Stimulated activated CD4-positive, alpha-beta T cell treated with anti-CD3 and anti-CD28 coated beads, Interleukin-12 subunit alpha, Interleukin-12 subunit beta, amount 100 ng/mL, for 48 hours (primary cell): Measurements from ENCODE around the gene LCLAT1.
"Not testable (repeated sequence)": the region's sequence is repeated elsewhere in the genome, so short reads cannot be mapped to it uniquely, and the experiment has no call there.

Experiments
- DNase-seq, 3 donors: peaks; one replicate each; pipeline ENCODE4 v3.0.0-alpha.2; 2020; ENCODE audit warnings: low read depth in 2 of 3, low spot score in 1 of 3

LCLAT1 gene

DNA sequence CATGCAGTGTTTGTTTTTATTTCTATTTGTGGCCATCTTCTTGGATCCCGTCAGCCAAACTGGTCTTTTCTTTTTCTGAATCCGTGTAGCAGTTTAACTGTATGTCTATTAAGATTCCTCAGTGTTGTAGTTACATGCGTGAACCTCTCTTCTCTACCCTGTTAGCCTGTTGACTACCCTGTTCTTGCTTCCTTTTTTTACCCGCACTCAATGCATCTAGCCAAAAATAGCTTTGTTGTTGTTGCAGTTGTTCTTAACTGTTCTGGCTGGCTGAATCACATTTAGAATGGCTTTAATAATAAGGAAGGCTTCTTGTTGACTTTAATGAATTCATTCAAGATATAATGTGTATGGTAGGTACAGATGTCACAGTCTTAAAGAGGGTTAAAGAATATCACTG lies 137.1 kb downstream of the LCLAT1 start:
- DNase-seq: no peak

DNA sequence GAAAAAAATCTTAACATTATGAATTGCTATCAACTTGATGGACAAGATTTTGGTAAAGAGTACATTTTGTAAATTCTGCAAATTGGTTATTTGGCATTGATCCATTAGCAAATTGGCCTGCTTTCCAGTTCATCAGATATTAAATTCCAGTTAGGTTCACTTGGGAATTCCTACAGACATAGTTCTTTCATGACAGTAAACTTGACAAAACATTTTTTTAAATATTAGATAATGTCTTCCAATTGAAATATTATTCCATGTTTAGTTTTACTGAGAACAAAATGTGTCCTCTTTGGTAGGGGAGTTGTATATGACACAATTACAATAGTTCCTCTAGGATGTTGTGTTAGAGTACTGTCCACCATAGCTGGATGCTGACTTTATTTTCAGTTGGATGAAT lies 141.9 kb downstream of the LCLAT1 start:
- DNase-seq: no peak

DNA sequence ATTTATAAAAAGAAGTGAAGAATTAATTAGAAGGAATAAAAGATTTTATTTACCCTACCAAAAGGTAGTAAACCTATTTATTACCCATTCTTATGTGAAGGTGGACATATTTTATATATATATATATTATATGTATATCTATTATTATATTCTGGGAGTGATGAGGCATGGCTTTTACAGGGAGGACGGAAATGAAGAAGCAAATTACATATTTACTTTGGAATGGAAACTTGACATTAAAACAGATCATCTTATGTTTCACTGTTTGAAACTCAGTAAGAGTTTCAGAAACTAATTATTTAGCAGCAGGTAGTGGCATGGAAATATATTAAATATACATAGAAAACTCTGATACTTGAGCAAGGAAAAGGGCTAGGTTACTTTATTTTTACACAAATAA lies 143.4 kb downstream of the LCLAT1 start:
- DNase-seq: no peak

DNA sequence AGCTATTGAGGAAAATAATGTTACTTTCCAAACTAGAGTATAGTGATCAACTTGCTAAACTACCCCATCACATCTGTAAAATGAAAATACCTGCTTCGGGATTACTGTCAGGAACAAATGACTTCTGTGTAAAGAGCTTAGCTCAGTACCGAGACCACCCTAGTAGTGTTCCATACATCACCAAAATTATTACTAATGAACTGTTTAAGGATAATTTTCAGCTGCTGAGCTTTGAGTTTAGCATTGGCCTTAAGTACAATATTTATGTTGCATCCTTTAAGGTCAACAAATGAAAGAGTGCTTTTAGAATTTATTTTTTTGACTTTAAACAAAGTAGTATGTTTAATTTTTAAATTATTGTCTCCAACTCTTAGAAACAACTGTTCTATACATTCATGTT lies 144.1 kb downstream of the LCLAT1 start:
- DNase-seq: no peak

DNA sequence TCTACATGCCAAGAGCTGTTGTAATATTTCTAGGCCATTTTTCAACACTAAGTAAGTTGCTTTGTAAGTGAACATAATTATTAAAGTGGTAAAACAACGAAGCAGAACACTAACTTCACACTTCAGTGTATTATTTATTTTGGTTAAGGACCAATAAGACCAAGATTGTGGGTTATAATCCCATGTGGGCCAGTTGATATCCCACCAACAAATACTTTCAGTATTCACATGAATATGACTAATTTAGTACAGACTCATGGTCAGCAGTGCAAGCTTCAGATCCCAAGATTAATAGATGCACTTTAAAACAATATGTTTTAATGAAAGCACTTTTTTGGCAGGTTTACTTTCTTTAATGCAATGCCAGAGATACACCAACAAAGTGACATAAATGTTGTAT lies 154.3 kb downstream of the LCLAT1 start:
- DNase-seq: no peak

DNA sequence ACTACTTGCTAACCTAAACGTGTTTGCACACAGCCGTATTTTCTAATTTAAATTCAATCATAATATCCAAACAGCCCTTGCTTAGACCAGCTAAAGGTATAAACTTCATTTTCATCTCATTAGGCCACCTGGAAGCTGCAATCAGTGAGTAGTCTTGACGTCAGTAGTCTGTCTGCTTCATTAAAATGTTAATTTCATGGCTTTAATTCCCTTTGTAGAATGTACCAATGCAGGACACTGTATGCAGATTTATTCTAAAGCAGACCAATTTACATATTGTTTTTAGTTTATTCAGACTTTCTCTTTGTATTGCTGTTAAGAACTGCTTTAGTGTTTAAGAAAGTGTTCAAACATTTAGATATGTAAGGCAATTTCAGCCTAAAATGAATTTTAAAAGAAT lies 158.2 kb downstream of the LCLAT1 start:
- no peak for DNase-seq

DNA sequence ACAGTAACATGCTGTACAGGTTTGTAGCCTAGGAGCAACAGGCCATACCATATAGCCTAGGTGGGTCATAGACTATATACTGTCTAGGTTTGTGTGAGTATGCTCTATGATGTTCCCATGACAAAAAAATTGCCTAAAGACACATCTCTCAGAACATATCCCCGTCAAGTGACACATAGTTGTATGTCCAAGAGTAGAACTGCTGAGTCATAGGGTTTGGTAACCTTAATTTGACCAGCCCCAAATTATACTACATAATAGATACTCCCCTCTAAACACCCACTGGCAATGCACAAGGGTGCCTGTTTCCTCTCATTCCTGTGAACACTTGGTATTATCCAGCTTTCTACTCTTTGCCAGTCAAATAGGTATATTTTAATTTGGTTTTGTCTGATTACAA lies 161.6 kb downstream of the LCLAT1 start:
- no peak for DNase-seq

DNA sequence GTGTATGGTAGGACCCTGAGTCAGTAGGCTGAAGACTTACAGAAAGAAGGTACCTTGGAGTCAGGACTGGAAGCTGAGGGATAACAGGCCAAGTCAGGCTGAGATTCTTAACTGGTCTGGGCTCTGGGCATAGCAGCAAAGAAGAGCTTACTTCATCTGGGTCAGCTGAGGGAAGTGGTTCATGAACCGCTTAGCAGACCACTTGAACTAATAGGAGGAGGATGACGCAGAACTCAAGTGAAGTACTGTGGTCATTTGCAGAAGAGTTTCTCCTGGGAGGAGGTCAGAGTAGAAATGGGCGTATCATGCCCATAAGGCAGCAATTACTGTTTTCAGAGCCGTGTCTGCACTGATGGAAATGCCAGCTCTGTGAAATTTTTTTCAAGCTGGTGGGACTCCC lies 164.5 kb downstream of the LCLAT1 start:
- DNase-seq: no peak

DNA sequence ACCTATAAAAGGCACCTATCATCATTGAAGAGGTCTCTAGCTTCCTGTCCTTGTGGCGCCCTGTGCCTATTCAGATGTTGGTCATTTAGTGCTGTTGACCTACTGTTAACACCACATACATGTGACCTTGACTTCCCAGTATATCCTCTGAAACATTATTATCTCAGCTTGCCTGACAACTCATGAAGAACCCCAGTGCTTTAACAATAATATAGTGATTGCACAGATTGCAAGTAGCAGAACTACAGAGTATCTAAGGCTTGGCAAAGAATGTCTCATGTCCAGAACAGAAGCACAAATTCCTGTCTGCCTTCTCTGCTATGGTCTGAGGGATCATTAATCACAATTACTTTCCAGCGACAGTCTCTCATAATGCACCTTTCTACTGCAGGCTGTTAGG lies 165.3 kb downstream of the LCLAT1 start:
- DNase-seq: no peak

DNA sequence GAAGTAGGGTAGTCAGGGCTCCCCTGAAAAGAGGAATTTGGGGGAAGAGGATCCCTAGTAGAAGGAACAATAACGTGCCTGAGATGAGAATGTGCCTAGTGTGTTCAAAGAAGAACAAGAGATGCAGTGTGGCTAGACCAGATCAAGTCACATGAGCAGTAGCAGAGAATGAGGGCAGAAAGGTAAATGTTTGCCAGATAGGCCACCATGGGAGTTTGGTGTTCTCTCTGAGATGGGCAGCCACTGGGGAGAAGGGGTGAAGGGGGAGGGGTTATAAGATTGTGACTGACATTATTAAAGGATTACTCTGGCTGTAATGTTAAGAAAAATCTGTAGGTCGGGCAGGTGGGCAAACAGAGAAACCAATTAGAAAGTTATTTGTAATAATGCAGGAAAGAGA lies 166.0 kb downstream of the LCLAT1 start:
- DNase-seq: no peak

DNA sequence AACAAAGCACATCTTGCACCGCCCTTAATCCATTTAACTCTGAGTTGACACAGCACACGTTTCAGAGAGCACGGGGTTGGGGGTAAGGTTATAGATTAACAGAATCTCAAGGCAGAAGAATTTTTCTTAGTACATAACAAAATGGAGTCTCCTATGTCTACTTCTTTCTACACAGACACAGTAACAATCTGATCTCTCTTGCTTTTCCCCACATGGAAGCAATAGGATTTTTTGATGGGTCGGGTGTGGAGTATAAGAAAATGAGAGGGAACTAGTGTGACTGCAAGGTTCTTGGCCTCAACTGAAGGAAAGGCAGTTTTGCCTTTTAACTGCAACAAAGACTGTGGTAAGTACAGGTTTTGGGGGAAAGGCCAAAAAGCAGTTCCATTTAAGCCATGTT lies 167.2 kb downstream of the LCLAT1 start:
- not testable (repeated sequence) for DNase-seq

DNA sequence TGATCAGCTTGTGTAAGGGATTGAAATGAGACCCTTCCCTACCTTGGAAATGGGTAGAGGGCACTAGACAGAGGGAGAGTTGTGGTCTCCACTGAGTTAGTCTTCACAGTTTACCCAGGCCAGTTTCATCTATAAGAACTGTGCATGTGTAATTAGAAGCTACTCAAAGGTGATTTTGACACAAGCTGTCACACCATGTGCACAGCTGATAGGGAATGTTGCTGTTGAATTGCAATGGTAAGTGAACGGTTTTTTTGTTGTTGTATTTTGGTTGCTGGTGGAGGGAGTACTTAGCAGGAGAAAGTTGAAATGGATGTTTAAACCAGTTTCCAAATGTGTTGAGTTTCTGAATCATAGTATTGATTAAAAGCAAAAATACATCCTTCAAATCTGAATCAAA lies 168.9 kb downstream of the LCLAT1 start:
- no peak for DNase-seq

DNA sequence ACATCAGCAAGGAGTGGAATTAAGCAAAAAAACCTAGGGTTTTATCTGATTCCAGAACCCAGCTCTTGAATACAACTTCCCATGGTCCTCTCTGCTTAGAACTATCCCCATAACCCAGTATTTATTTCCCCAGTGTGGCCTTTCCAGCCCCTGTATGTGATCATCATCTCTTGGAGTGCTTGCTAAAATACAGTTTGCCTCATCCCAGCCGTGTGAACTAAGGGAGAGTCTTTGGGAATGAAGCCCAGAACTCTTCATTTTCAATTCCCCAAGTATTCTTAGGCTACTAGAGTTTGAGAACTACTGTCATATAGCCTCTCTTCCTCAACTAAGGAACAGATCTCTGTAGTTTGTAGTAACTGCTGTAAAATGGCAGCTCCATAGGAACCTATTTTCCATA lies 173.1 kb downstream of the LCLAT1 start:
- DNase-seq: no peak

DNA sequence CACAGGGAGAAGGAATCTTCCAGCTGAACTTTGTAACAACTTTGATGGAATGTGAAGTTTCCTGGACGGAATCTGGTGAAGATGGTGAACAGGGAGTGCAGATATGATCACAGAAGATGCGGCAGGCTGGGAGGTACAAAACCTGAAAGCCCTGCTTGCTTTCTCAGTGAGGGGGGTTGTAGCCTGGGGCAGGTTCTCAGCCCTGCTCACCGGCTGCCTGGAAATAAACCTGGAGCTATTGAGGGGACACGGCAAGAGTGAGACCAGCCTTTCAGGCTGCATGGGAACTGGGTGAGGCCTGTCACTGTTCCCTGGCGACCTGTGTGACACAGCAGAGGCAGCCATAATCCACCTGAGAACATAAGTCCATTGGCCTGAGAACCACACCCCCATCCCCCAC lies 174.8 kb downstream of the LCLAT1 start:
- DNase-seq: no peak

DNA sequence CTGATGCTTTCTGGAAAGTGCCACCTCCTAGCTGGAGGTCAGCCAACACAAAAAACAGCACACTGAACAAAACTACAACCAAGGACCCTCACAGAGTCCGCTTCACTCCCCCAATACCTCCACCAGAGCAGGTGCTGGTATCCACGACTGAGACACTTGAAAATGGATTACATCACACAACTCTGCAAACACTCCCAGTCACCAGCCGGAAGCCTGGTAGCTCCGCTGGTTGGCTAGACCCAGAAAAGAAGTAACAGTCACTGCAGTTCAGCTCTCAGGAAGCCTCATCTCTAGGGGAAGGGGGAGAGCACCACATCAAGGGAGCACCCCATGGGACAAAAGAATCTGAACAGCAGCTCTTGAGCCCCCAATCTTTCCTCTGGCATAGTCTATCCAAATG lies 175.4 kb downstream of the LCLAT1 start:
- DNase-seq: no peak

DNA sequence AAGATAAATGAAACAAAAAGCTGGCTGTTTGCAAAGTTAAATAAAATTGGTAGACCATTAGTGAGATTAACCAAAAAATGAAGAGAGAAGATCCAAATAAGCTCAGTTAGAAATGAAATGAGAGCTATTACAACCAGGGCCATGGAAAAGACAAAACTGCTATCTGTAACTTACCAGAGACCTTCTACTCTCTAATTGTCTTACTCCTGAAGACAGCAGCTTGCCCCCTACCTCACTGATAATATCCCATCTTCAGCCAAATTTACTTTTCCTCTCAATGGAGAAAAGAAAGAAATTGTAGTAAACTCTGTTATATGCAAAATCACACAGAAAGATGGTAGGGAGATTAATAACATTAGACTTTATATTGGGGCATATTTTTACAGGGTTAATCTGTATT lies 178.2 kb downstream of the LCLAT1 start:
- DNase-seq: no peak

DNA sequence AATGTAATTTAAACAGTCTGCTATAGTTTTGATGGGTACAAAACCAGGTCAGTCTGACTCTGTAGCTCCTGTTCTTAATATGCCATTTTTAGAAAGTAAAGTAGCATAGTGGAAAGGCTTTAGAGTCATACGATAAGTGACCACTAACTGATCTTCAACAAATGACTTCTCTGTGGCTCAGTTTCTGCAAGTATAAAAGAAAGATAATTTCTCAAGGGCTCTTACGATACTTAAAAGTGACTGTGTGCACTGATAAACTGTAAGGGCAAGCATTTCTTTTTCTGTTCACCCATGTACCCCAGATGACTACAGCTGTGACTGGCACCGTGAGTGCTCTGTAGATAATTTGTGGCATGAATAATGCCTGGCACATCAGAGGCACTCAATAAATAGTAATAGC lies 178.7 kb downstream of the LCLAT1 start:
- DNase-seq: no peak

DNA sequence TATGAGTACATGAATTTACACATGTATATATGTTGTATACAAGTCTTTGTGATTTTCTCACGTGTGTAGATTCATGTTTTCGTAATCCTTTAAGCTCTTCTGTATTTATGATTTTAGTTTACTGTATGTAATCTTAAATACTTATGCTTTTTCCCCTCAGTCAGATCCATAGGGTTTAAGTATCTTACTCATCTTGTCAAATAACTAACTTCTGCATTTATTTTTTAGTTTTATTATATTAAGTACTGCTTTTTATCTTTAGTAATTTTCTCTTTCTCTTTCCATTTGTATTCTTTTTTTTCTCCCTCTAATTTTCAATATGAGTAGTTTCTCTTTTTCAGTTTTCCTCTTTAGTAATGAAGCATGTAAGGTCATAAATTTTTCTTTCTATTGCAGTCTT lies 179.4 kb downstream of the LCLAT1 start:
- DNase-seq: no peak

DNA sequence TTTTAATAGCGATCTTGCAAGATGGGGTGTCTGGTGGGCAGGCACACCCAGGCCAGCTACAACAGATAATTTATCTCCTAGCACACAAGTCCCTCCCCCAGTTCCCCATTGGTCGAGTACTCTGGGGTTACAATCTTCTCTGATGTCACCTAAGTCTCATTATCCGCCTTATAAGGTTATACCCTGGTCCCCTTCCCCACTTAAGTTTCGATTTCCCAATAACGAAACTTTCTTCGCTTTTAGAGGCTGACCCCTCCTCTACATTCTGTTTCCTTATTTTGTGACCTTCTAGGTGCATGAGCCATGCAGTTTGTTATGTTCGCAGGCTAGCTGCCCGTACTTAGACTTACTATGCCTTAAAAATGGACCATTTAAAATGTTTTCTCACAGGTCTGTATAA lies 180.1 kb downstream of the LCLAT1 start:
- DNase-seq: no peak

DNA sequence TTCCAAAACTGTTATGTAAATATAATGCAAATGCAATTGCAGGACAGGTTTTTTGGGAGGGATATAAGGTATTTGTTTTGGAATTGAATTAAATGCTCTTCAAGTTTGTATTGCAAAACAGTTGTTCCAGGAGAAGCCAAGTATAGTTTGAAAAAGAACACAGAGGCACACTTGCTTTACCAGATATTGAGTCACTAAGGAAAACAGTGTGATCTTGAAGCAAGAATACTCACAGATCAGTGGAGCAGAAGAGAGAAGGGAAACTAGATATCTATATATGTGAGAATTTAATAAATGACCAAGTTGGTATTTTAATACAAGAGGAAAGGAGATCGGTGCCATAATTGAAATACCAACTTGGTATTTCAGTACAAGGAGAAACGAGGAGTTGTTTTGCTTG lies 181.3 kb downstream of the LCLAT1 start:
- no peak for DNase-seq

DNA sequence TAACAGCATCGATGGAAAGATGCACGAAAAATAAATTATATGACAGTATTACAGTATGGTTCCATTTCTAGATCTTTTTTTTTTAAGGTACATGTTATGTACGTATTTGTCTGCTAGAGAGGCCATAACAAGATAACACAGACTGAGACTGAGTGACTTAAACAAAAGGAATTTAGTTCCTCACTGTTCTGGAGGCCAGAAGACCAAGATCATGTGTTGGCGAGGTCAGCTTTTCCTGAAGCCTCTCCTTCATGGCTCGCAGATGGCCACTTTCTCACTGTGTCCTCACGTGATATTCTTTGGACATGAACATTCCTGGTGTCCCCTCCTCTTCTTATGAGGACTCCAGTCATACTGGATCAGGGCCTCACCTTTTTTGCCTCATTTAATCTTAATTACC lies 182.8 kb downstream of the LCLAT1 start:
- no peak for DNase-seq

DNA sequence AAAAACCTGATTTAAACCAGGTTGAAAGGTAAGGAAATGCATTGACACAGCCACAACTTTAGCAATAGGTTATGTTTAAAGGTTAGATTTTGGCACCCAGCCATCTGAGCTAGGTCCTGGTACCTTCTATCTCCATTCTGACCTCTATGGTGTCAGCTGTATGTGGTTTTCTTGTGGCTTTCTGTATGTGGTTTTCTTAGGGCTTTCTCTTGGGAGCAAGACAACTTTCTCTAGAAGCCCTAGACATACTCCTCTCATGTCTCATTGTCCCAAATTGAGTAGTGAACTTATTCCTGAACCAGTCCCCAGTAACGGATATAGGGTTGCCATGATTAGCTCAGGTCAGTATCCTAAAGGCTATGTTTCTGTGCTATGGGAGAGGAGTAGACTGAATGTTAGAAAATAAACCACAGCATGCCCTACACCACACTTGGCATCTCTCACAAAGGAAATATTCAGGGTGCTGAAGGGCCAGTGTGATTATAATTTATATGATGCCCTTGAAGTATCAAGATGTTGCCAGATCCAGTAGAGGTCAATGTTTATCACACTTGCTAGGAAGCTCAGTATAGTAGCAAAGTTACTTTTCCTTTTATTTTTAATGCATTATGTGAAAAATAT lies 184.1 kb downstream of the LCLAT1 start:
- no peak for DNase-seq

DNA sequence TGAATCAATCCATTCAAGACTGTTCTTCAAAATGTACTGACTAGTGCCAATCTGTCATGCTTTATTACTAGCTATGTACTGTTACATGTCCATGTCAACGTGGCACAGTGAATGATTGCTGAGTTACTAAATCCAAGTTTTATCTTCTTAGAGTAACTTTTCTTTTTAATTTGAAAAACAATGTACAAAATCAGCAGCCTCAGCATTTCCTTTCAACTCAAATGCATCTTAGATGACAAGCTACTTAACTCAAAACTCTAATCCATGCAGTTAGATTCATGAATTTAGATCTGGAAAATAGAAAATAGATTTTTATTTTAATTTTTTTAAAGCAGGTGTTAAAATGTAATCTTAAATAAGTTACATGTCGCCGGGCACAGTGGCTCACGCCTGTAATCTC lies 186.0 kb downstream of the LCLAT1 start:
- DNase-seq: no peak

DNA sequence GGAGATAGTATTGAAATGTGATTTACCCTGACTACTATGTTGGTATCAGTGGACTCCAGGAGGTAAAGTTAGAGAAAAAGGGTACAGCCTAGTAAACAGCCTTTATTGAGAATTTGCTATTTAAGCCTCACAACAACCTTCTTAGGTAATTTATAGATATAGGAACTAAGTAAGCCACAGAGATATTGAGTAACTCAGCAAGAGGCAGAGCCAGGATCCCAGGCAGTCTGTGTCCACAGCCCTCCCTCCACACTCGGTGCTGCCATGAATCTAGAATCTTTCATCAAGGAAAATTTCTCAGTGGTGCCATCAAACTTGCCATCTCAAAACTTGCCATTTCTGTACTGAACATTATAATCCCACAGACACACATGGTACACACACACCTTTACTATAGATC lies 189.3 kb downstream of the LCLAT1 start:
- DNase-seq: no peak
